K562 (cell line): ENCODE results near the gene PRAME. TPM values are rescaled to one million over a fixed set of nuclear protein-coding genes. Genes with fewer than 3 reads are reported as not detected.

Experiments used
- ATAC-seq: fragments of 200-7000 bp; cut with Tn5 transposase; 3 replicates; pipeline ENCODE4 v1.9.1; 2020; ENCODE audit warnings: moderate library complexity
- BruUV-seq: library from RNA; stranded (reverse); fragments of 400-500 nt; replicated peaks from 2 replicates; lab custom pipeline; 2021; lab: Mats Ljungman, UMichigan
- CTCF ChIA-PET: fragments of 300-600 bp; formaldehyde crosslinking; extraction: SDS; loops from one replicate; lab custom pipeline; 2021; ENCODE audit warnings: low intra/inter-chr PET ratio; lab: Yijun Ruan, JAX
- POLR2A ChIA-PET: fragments of 300-600, 350-650 bp; sonication (Branson Sonifier 250); formaldehyde crosslinking; extraction: SDS; loops from one replicate; lab custom pipeline; 2021; ENCODE audit warnings: antibody characterized with exemption, inconsistent platforms; lab: Yijun Ruan, JAX
- DNase-seq, 4 experiments: peaks; one replicate each; pipeline versions ENCODE4 v3.0.0 to v3.0.0-alpha.2; 2011 to 2018; ENCODE audit warnings: low spot score in 3 of 4, mixed read lengths in 3 of 4; ENCODE audit errors: extremely low read depth in 1 of 4
- FAIRE-seq: peaks from 2 replicates; lab custom pipeline; 2011; peaks lifted over from hg19 to GRCh38; lab: Jason Lieb, UNC
- H2AFZ ChIP-seq: 2 replicates; pipeline ENCODE4 v1.6.0; 2011; ENCODE audit warnings: low read depth, low read length, control low read depth, inconsistent platforms
- H3K27ac ChIP-seq: fragments of 200-600 bp; 3 replicates; pipeline ENCODE4 v1.8.0; 2011; ENCODE audit warnings: low read depth, mild to moderate bottlenecking, control low read depth, inconsistent platforms, low read length, moderate library complexity, mixed read lengths; ENCODE audit errors: extremely low read depth
- H3K27me3 ChIP-seq, 2 experiments: fragments of 300-600 bp in 1 of 2; 2 replicates in 1 of 2; 3 replicates in 1 of 2; pipeline versions ENCODE4 v1.6.0 to v1.8.0; 2011; ENCODE audit warnings: inconsistent platforms in 2 of 2, low read length in 2 of 2, mild to moderate bottlenecking in 1 of 2, mixed read lengths in 1 of 2, moderate library complexity in 1 of 2; ENCODE audit not compliant: control insufficient read depth in 2 of 2, insufficient read depth in 2 of 2
- H3K36me3 ChIP-seq: fragments of 300-600 bp; 3 replicates; pipeline ENCODE4 v1.8.0; 2011; ENCODE audit warnings: mild to moderate bottlenecking, low read length, inconsistent platforms; ENCODE audit not compliant: control insufficient read depth, insufficient read depth
- H3K4me1 ChIP-seq, 2 experiments: fragments of 200-600 bp in 1 of 2; replicated peaks in 1 of 2; 2 replicates in 1 of 2; 3 replicates in 1 of 2; pipeline versions ENCODE4 v1.5.1 to v1.8.0; 2011; ENCODE audit warnings: inconsistent platforms in 2 of 2, low read length in 2 of 2, mild to moderate bottlenecking in 1 of 2, mixed read lengths in 1 of 2, moderate library complexity in 1 of 2; ENCODE audit not compliant: control insufficient read depth in 2 of 2, insufficient read depth in 2 of 2
- H3K4me2 ChIP-seq: 2 replicates; pipeline ENCODE4 v1.6.1; 2011; ENCODE audit warnings: low read length, control low read depth, inconsistent platforms, mixed read lengths; ENCODE audit not compliant: insufficient read depth
- H3K4me3 ChIP-seq: fragments of 200-600 bp; sonication (generic), shearing (Covaris generic); 2 replicates; pipeline ENCODE4 v1.5.1; 2016; ENCODE audit warnings: control low read depth, inconsistent platforms
- H3K79me2 ChIP-seq: fragments of 200-600 bp; 3 replicates; pipeline ENCODE4 v1.8.0; 2011; ENCODE audit warnings: low read length, inconsistent platforms; ENCODE audit not compliant: control insufficient read depth, insufficient read depth
- H3K9ac ChIP-seq, 2 experiments: 2 replicates each; pipeline versions ENCODE4 v1.6.0 to v1.6.1; 2011; ENCODE audit warnings: low read depth in 2 of 2, low read length in 2 of 2, control low read depth in 1 of 2, inconsistent platforms in 1 of 2, mild to moderate bottlenecking in 1 of 2, mixed read lengths in 1 of 2; ENCODE audit not compliant: insufficient read depth in 1 of 2
- H3K9me1 ChIP-seq: one replicate; pipeline ENCODE4 v1.6.0; 2011; ENCODE audit warnings: inconsistent platforms, mild to moderate bottlenecking, low read length, moderate library complexity; ENCODE audit not compliant: control insufficient read depth, insufficient read depth
- H3K9me3 ChIP-seq: replicated peaks from 2 replicates; pipeline ENCODE4 v1.5.1; 2011; ENCODE audit warnings: low read depth, low read length, inconsistent platforms; ENCODE audit not compliant: control insufficient read depth, insufficient read depth
- H4K20me1 ChIP-seq: replicated peaks from 2 replicates; pipeline ENCODE4 v1.6.1; 2011; ENCODE audit warnings: low read length, inconsistent platforms, mixed read lengths; ENCODE audit not compliant: control insufficient read depth, insufficient read depth
- AFF4 ChIP-seq: sonication (generic); formaldehyde crosslinking; IDR thresholded peaks from 2 replicates; pipeline ENCODE4 v1.8.0; 2023; ENCODE audit warnings: mild to moderate bottlenecking, missing genetic modification reagents
- ELF4 ChIP-seq: fragments of 450-650 bp; formaldehyde crosslinking; IDR thresholded peaks from 2 replicates; pipeline ENCODE4 v1.4.0; 2022; ENCODE audit warnings: missing genetic modification characterization
- LCOR ChIP-seq: sonication (generic); formaldehyde crosslinking; IDR thresholded peaks from 2 replicates; pipeline ENCODE4 v1.8.0; 2022; ENCODE audit warnings: mild to moderate bottlenecking, missing genetic modification reagents
- RBM14 ChIP-seq: fragments of 200-400 bp; formaldehyde crosslinking; IDR thresholded peaks from 2 replicates; pipeline ENCODE4 v1.6.1; 2018; ENCODE audit warnings: low read depth, mild to moderate bottlenecking, low read length, moderate library complexity, borderline replicate concordance; ENCODE audit not compliant: insufficient read depth
- STAG1 ChIP-seq: sonication (generic); formaldehyde crosslinking; IDR thresholded peaks from 2 replicates; pipeline ENCODE4 v1.5.0; 2020; ENCODE audit warnings: missing genetic modification reagents, borderline replicate concordance
- TCF7 ChIP-seq: sonication (generic); IDR thresholded peaks from 2 replicates; pipeline ENCODE4 v1.6.1; 2016; ENCODE audit warnings: antibody characterized with exemption, borderline replicate concordance
- TEAD4 ChIP-seq, 2 experiments: sonication (generic) in 1 of 2; formaldehyde crosslinking in 1 of 2; IDR thresholded peaks; 2 replicates each; pipeline versions ENCODE4 v1.6.1 to v1.8.0; 2012 to 2022; ENCODE audit warnings: borderline replicate concordance in 1 of 2, inconsistent platforms in 1 of 2, low read length in 1 of 2, mild to moderate bottlenecking in 1 of 2, missing genetic modification reagents in 1 of 2
- TFAM ChIP-seq: fragments of 250-450 bp; sonication (Bioruptor Pico); conservative IDR thresholded peaks from 2 replicates; pipeline ENCODE4 v1.5.0; 2021; ENCODE audit warnings: mild to moderate bottlenecking, moderate library complexity
- ZNF589 ChIP-seq: fragments of 200-800 bp; sonication (Bioruptor generic); IDR thresholded peaks from 2 replicates; pipeline ENCODE4 v1.6.1; 2016; ENCODE audit warnings: low read depth, missing genetic modification characterization, missing compliant biosample characterization
- ZNF79 ChIP-seq: fragments of 250-450 bp; sonication (Bioruptor Pico); IDR thresholded peaks from 2 replicates; pipeline ENCODE4 v1.4.0; 2020; ENCODE audit warnings: low read depth, mild to moderate bottlenecking, moderate library complexity
- WGBS: fragments of 100-300 bp; shearing (Covaris generic); methylation state at CpG from one replicate; pipeline ENCODE4 v1.1.6; 2016; ENCODE audit warnings: low coverage, mixed read lengths; ENCODE audit not compliant: insufficient coverage; ENCODE audit errors: missing lambda C conversion rate; 5-methylcytosine and 5-hydroxymethylcytosine counted together
- in situ Hi-C: fragments of 300-500 bp; cut with MboI; formaldehyde crosslinking; loops from 4 replicates; pipeline ENCODE4 v1.15.0; 2018; ENCODE audit warnings: inconsistent platforms, mixed read lengths
- intact Hi-C: fragments of 100-400 bp; cut with micrococcal nuclease; formaldehyde crosslinking; loops from 2 replicates; pipeline ENCODE4 v1.14.2; 2022
- polyA plus RNA-seq, 8 experiments: library from polyadenylated mRNA; depleted of rRNA in 4 of 8; stranded (reverse) in 5 of 8; unstranded in 3 of 8; fragments of >200 nt; fragmentation: Nextera tagmentation in 2 of 8; fragmentation: Illumina TruSeq in 1 of 8; extraction: Ambion mirVana in 2 of 8; extraction: Trizol in 1 of 8; gene quantifications; 2 replicates each; pipeline versions ENCODE4 v1.2.1 to v1.2.3, GENCODE V29; 2011 to 2014; ENCODE audit warnings: inconsistent platforms in 1 of 8, missing spikeins in 1 of 8
- total RNA-seq, 7 experiments: library from RNA; depleted of rRNA in 6 of 7; stranded (reverse); fragments of >200 nt in 6 of 7; fragmentation: Illumina TruSeq in 2 of 7; extraction: Trizol in 2 of 7; gene quantifications; 2 replicates each; pipeline versions ENCODE4 v1.2.1 to v1.2.3, GENCODE V29; 2011 to 2021; ENCODE audit warnings: low replicate concordance in 1 of 7
- TF ChIP-seq, protein P1 (sequence below): sonication (generic); formaldehyde crosslinking; IDR thresholded peaks from 2 replicates; pipeline ENCODE4 v1.8.0; 2022; ENCODE audit warnings: mild to moderate bottlenecking, missing genetic modification reagents

Gene PRAME
- total and polyA plus RNA-seq, 9 of the 15 experiments (the other 6 are each of a cell fraction or from before 2014, with no cell fraction given): 662 to 2,141 (median 1,142) TPM

DNA sequence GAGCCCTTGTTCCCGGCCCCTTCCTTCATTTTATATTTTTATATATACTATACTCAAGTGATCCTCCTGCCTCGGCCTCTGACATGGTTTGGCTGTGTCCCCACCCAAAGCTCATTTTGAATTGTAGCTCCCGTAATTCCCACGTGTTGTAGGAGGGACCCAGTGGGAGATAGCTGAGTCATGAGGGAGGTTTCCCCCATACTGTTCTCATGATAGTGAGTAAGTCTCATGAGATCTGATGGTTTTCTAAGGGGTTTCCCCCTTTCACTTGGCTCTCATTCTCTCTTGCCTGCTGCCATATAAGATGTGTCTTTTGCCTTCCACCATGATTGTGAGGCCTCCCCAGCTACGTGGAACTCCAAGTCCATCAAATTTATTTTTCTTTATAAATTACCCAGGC is 31.8 kb downstream of the PRAME start:
- H3K27me3 ChIP-seq: no peaks in the 10 kb centered on the region
- H3K9me1 ChIP-seq: no peaks in the 10 kb centered on the region
- no peak overlapping the region for H3K4me3 ChIP-seq
- H3K79me2 ChIP-seq: no peaks in the 10 kb centered on the region
- in situ Hi-C loops (loop anchor here (25.0 kb wide), 1 partner anchor 1115 kb away; the partner anchor contains the start of gene HIC2), intact Hi-C loops (no loop called here)
- H3K9me3 ChIP-seq: no peaks in the 10 kb centered on the region; the same call in 1 of the 2 replicates
- no peak overlapping the region for H3K27ac ChIP-seq
- no peaks in the 10 kb centered on the region for H3K36me3 ChIP-seq
- POLR2A ChIA-PET: interaction anchor here (0.6 to 2.4 kb wide), 9 partner anchors 11 to 412 kb away, joined by 3 to 17 read pairs (median 3); partner anchors contain the start of gene ZNF280B
- no peak overlapping the region for H3K9ac ChIP-seq
- CTCF ChIA-PET: interaction anchor here (0.6 kb wide), 2 partner anchors 19 to 149 kb away, joined by 5 to 8 read pairs; partner anchors contain the start of gene ZNF280B
- BruUV-seq: no TSS peak
- peak overlapping the region; percentile 5 for H2AFZ ChIP-seq
- no peak for TF ChIP-seq TFAM
- peak; percentile 48; the same call in 1 of the 2 replicates for TF ChIP-seq LCOR (CRISPR knock-in tag)
- TF ChIP-seq ELF4 (CRISPR knock-in tag): no peak
- no peak for TF ChIP-seq ZNF79
- TF ChIP-seq AFF4 (CRISPR knock-in tag): peak; percentile 58; the same call in 1 of the 2 replicates
- TF ChIP-seq ZNF589 (CRISPR knock-in tag): no peak
- TF ChIP-seq STAG1: no peak
- TF ChIP-seq, protein P1, sequence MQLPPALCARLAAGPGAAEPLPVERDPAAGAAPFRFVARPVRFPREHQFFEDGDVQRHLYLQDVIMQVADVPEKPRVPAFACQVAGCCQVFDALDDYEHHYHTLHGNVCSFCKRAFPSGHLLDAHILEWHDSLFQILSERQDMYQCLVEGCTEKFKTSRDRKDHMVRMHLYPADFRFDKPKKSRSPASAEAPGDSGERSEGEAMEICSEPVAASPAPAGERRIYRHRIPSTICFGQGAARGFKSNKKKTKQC (CRISPR knock-in tag): no peak
- TF ChIP-seq TCF7: no peak
- no peak for TF ChIP-seq TEAD4 (IDR thresholded peaks at IDR 0.05; ENCODE audit: low read length)
- no peak for TF ChIP-seq TEAD4 (CRISPR knock-in tag; IDR thresholded peaks at IDR 0.05; ENCODE audit: borderline replicate concordance)
- no peak for TF ChIP-seq RBM14
- peak; percentile 9 for ATAC-seq
- H3K4me2 ChIP-seq: no peak overlapping the region
- H4K20me1 ChIP-seq: no peaks in the 10 kb centered on the region
- peak in 1 of 4 experiments; percentile 83 for DNase-seq
- WGBS: 28% methylated on average over 5 of the region's 5 CpGs
- no peak for FAIRE-seq
- H3K4me1 ChIP-seq: peaks cover 0 to 2% of the 10 kb centered on the region in 2 experiments; a peak in 1 of 5 replicates
